H1 (cell line): ENCODE results near the gene NRM. TPM values are rescaled to one million over a fixed set of nuclear protein-coding genes. Genes with fewer than 3 reads are reported as not detected.

Source experiments
- BACH1 ChIP-seq: IDR thresholded peaks from 2 replicates; pipeline ENCODE4 v1.6.1; 2012; ENCODE audit warnings: low read length, improper control_type of control experiment
- BRCA1 ChIP-seq: IDR thresholded peaks from 2 replicates; pipeline ENCODE4 v1.6.1; 2012; ENCODE audit warnings: low read depth, low read length, improper control_type of control experiment
- CREB1 ChIP-seq: IDR thresholded peaks from 2 replicates; pipeline ENCODE4 v1.6.1; 2012; ENCODE audit warnings: inconsistent platforms
- EGR1 ChIP-seq: IDR thresholded peaks from 2 replicates; pipeline ENCODE4 v1.6.1; 2011; ENCODE audit warnings: low read depth, low read length, borderline replicate concordance
- GABPA ChIP-seq: IDR thresholded peaks from 2 replicates; pipeline ENCODE4 v1.6.1; 2011; ENCODE audit warnings: mild to moderate bottlenecking, low read length, moderate library complexity, borderline replicate concordance; ENCODE audit not compliant: insufficient read depth
- GTF2F1 ChIP-seq: IDR thresholded peaks from 2 replicates; pipeline ENCODE4 v1.6.1; 2012; ENCODE audit warnings: low read depth, low read length, improper control_type of control experiment, borderline replicate concordance
- KDM1A ChIP-seq: fragments of 200-600, 300-600 bp; sonication (generic); IDR thresholded peaks from 2 replicates; pipeline ENCODE4 v1.7.1; 2016; ENCODE audit warnings: mild to moderate bottlenecking, low read length, borderline replicate concordance
- KDM5A ChIP-seq: fragments of 200-600 bp; IDR thresholded peaks from 2 replicates; pipeline ENCODE4 v1.7.1; 2012; ENCODE audit warnings: mild to moderate bottlenecking, low read length, inconsistent platforms, mixed read lengths
- NANOG ChIP-seq: IDR thresholded peaks from 2 replicates; pipeline ENCODE4 v1.6.1; 2011; ENCODE audit warnings: low read length, low read depth, mild to moderate bottlenecking, inconsistent platforms; ENCODE audit not compliant: insufficient read depth, poor library complexity, severe bottlenecking
- NRF1 ChIP-seq: IDR thresholded peaks from 2 replicates; pipeline ENCODE4 v1.6.1; 2011; ENCODE audit warnings: mild to moderate bottlenecking, low read depth, low read length, improper control_type of control experiment
- PHF8 ChIP-seq: fragments of 200-600 bp; sonication (generic); conservative IDR thresholded peaks from 2 replicates; pipeline ENCODE4 v1.7.1; 2012; ENCODE audit warnings: low read depth, mild to moderate bottlenecking, inconsistent platforms, low read length, moderate library complexity
- RNF2 ChIP-seq: fragments of 200-900, 300-1000 bp; sonication (generic); IDR thresholded peaks from 2 replicates; pipeline ENCODE4 v1.7.1; 2016; ENCODE audit warnings: borderline replicate concordance, low read depth, mild to moderate bottlenecking, antibody characterized with exemption, low read length; ENCODE audit not compliant: poor library complexity, severe bottlenecking; ENCODE audit errors: missing control alignments
- SAP30 ChIP-seq: fragments of 300-600 bp; sonication (generic); IDR thresholded peaks from 2 replicates; pipeline ENCODE4 v1.7.1; 2012; ENCODE audit warnings: low read length, moderate library complexity, mild to moderate bottlenecking, inconsistent platforms; ENCODE audit not compliant: insufficient read depth, insufficient replicate concordance
- SIN3A ChIP-seq, 2 experiments: IDR thresholded peaks in 1 of 2; conservative IDR thresholded peaks in 1 of 2; 2 replicates each; pipeline ENCODE4 v1.6.1; 2011 to 2012; ENCODE audit warnings: low read length in 2 of 2, improper control_type of control experiment in 1 of 2, low read depth in 1 of 2, mild to moderate bottlenecking in 1 of 2
- SIRT6 ChIP-seq: IDR thresholded peaks from one replicate; pipeline ENCODE4 v1.7.1; 2012; ENCODE audit warnings: low read length, inconsistent platforms
- TCF12 ChIP-seq: IDR thresholded peaks from 2 replicates; pipeline ENCODE4 v1.6.1; 2011; ENCODE audit warnings: low read depth, mild to moderate bottlenecking, low read length
- TEAD4 ChIP-seq: IDR thresholded peaks from 2 replicates; pipeline ENCODE4 v1.6.1; 2012; ENCODE audit warnings: low read depth, low read length, inconsistent platforms, mixed read lengths
- polyA plus RNA-seq, 7 experiments: library from polyadenylated mRNA; depleted of rRNA in 3 of 7; stranded (reverse) in 5 of 7; unstranded in 2 of 7; fragments of >200 nt in 5 of 7; fragments of 200-250 nt in 2 of 7; gene quantifications; 1 replicate in 5 of 7; 2 replicates in 1 of 7; 4 replicates in 1 of 7; pipeline versions ENCODE4 v1.2.1 to v1.2.3, GENCODE V29; 2011 to 2013; ENCODE audit warnings: missing spikeins in 2 of 7, mixed read lengths in 2 of 7
- total RNA-seq: library from RNA; stranded (reverse); fragmentation: NEBNext Ultra II Directional; extraction: Animal tissue kit (Norgen Biotek cat#: 25700); gene quantifications from 2 replicates; pipeline ENCODE4 v1.2.1, GENCODE V29; 2021
- TF ChIP-seq, protein P1 (sequence below): IDR thresholded peaks from 2 replicates; pipeline ENCODE4 v1.6.1; 2012; ENCODE audit warnings: inconsistent platforms
- TF ChIP-seq, protein P2 (sequence below), 3 experiments: IDR thresholded peaks; 1 replicate in 2 of 3; 2 replicates in 1 of 3; pipeline versions ENCODE4 v1.5.1 to v1.6.1; 2011; ENCODE audit warnings: low read length in 3 of 3, mild to moderate bottlenecking in 3 of 3, inconsistent platforms in 2 of 3, low read depth in 1 of 3, moderate library complexity in 1 of 3; ENCODE audit not compliant: insufficient read depth in 1 of 3; ENCODE audit errors: control extremely low read depth in 1 of 3

Gene NRM
- total and polyA plus RNA-seq, 2 of the 8 experiments (the other 6 are each of a cell fraction or from before 2014, with no cell fraction given), result 27.3 to 50.4 TPM

DNA sequence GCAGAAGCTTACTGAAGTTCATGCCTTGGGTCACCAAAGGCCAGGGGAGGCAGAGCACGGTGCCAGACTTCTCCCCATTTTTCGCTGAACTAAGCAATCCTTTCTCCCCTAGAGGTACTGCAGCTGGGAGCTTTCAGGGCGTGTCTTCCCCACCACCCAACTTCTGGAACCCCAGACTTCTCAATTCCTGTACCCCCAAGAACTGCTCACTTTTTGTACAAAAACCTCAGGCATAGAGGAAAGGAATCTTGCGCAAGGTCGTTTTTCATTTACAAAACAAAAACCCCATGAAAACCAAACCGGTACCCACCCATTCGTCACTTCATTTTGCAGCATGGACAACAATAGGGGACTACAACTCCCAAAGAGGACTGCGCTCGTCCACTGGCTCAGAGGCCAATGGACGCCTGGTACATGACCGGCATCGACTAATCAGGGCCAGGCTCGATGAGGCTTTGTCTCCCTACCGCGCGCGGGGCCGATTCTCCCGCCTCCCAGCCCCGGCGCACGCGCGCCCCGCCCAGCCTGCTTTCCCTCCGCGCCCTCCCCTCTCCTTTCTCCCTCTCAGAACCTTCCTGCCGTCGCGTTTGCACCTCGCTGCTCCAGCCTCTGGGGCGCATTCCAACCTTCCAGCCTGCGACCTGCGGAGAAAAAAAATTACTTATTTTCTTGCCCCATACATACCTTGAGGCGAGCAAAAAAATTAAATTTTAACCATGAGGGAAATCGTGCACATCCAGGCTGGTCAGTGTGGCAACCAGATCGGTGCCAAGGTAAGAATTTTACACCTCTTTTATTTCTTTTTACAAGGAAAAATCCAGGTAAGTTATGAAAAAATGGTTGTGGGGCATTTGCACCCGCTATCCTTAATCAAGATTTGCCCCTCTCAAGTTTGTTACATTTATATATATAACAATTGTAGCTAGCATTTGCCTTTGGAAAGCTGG lies 29.3 kb upstream of the NRM start, which contains the start of gene TUBB (continued):
- TF ChIP-seq, protein P1, sequence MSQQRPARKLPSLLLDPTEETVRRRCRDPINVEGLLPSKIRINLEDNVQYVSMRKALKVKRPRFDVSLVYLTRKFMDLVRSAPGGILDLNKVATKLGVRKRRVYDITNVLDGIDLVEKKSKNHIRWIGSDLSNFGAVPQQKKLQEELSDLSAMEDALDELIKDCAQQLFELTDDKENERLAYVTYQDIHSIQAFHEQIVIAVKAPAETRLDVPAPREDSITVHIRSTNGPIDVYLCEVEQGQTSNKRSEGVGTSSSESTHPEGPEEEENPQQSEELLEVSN, result peak; percentile 51; the same call in 1 of the 2 replicates
- TF ChIP-seq SIN3A (conservative IDR thresholded peaks at IDR 0.05 in 1 of 2, IDR thresholded peaks at IDR 0.05 in 1 of 2; ENCODE audit: low read depth in 1 of 2, low read length in 2 of 2) (peak in 1 of 2 experiments; percentile 50; a peak in 3 of 4 replicates), NANOG (peak; percentile 26), SIRT6 (peak; percentile 22), SAP30 (no peak), TCF12 (no peak), PHF8 (peak; percentile 65), NRF1 (peak; percentile 65), GTF2F1 (peak; percentile 90; the same call in 1 of the 2 replicates), KDM5A (no peak), TEAD4 (peak; percentile 84), BACH1 (0 out of 2 replicates have a peak, but pooled peaks have one; percentile 28), BRCA1 (no peak; the same call in 1 of the 2 replicates), GABPA (no peak), CREB1 (peak; percentile 69), RNF2 (no peak), KDM1A (no peak), EGR1 (no peak)
- TF ChIP-seq, protein P2, sequence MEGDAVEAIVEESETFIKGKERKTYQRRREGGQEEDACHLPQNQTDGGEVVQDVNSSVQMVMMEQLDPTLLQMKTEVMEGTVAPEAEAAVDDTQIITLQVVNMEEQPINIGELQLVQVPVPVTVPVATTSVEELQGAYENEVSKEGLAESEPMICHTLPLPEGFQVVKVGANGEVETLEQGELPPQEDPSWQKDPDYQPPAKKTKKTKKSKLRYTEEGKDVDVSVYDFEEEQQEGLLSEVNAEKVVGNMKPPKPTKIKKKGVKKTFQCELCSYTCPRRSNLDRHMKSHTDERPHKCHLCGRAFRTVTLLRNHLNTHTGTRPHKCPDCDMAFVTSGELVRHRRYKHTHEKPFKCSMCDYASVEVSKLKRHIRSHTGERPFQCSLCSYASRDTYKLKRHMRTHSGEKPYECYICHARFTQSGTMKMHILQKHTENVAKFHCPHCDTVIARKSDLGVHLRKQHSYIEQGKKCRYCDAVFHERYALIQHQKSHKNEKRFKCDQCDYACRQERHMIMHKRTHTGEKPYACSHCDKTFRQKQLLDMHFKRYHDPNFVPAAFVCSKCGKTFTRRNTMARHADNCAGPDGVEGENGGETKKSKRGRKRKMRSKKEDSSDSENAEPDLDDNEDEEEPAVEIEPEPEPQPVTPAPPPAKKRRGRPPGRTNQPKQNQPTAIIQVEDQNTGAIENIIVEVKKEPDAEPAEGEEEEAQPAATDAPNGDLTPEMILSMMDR (IDR thresholded peaks at IDR 0.05; ENCODE audit: control extremely low read depth in 1 of 3, insufficient read depth in 1 of 3, low read depth in 1 of 3, low read length in 3 of 3), result no peak
